Measurements from ENCODE around the gene NF1. TPM values are rescaled to one million over a fixed set of nuclear protein-coding genes. Genes with fewer than 3 reads are reported as not detected.

NF1 gene
- polyA plus RNA-seq, 1 of the 3 experiments (the other 2 are of a cell fraction) = 19.6 TPM

- TF ChIP-seq GABPA (IDR thresholded peaks at IDR 0.05; ENCODE audit: low read depth) = no peak
- no peak for TF ChIP-seq RAD21 (IDR thresholded peaks at IDR 0.05; ENCODE audit: low read length)
- no peak for TF ChIP-seq POLR2AphosphoS5 (IDR thresholded peaks at IDR 0.05; ENCODE audit: low read depth, low read length)
- no peak for TF ChIP-seq TAF1 (IDR thresholded peaks at IDR 0.05; ENCODE audit: borderline replicate concordance, low read depth, low read length)
- TF ChIP-seq, protein P1, sequence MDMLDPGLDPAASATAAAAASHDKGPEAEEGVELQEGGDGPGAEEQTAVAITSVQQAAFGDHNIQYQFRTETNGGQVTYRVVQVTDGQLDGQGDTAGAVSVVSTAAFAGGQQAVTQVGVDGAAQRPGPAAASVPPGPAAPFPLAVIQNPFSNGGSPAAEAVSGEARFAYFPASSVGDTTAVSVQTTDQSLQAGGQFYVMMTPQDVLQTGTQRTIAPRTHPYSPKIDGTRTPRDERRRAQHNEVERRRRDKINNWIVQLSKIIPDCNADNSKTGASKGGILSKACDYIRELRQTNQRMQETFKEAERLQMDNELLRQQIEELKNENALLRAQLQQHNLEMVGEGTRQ (IDR thresholded peaks at IDR 0.05; ENCODE audit: borderline replicate concordance, low read depth, low read length) = no peak
These were observed 317.7 kb downstream of the NF1 start (continued) for GRCh38 chr17:31412511-31412910.

DNA sequence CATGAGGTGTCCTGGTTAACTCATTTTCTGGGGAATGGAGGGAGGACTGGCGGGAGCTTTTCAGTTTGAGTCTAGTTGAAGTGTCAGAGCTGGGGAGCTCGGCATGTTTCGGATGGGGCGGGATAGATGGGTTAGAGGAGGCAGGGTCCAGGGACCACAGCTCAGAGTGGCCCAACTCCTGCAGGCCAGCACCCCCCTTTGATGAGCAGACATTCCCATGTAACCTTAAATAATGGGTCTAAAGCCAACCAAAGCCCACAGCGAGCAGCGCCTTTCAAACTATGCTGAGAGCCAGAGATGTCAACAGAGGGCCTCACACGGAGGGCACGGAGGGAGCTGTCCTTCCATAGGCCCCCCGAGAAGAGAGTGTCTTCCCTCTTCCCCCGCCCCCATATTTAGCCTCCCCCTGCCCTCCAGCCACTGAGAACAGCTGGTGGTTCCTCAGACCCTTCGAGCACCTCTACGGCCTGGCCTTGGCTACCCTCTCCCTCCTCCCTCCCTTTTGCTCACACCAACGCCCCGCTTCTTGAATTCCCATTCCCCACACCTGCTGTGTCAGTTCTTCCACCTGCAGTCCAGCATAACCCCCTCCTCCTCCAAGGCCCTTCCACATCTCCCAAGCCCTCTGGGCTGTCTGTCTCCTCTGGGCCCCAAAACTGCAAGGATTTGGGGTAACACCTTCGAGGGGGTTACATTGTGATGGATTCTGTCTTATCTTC, 318.5 kb downstream of the NF1 start:
- Histone ChIP-seq H4K20me1 (ENCODE audit: insufficient read depth) (no peaks in the 10 kb centered on the region), H3K27me3 (ENCODE audit: insufficient read depth) (no peaks in the 10 kb centered on the region), H3F3A (replicated peaks; ENCODE audit: insufficient read depth) (no peaks in the 10 kb centered on the region), H3K4me2 (no peak overlapping the region), H3K9me2 (no peaks in the 10 kb centered on the region), H2AFZ (ENCODE audit: low read depth) (no peak overlapping the region), H3K9me3 (no peaks in the 10 kb centered on the region), H3K36me3 (replicated peaks in 1 of 2; ENCODE audit: control insufficient read depth in 1 of 2, insufficient read depth in 2 of 2, low read length in 1 of 2) (no peaks in the 10 kb centered on the region), H3K9ac (no peak overlapping the region), H3K79me2 (ENCODE audit: insufficient read depth) (no peaks in the 10 kb centered on the region), H3K4me1 (ENCODE audit: control insufficient read depth in 1 of 2, insufficient read depth in 2 of 2, low read depth in 1 of 2, low read length in 1 of 2) (peaks cover 0 to 39% of the 10 kb centered on the region in 2 experiments; a peak in 1 of 4 replicates), H3K4me3 (ENCODE audit: low read depth in 2 of 2, low read length in 1 of 2) (no peak overlapping the region), H3K27ac (ENCODE audit: low read depth in 2 of 2, low read length in 1 of 2) (no peak overlapping the region)
- ChIA-PET POLR2A (no interaction called here), CTCF (interaction anchor here (0.6 to 6.2 kb wide), 5 partner anchors 12 to 24 kb away, joined by 3 to 29 read pairs (median 3); no protein-coding TSS in a partner anchor)
- TF ChIP-seq FOXM1 (IDR thresholded peaks at IDR 0.05; ENCODE audit: low read depth) = no peak
- no peak for TF ChIP-seq GATA2 (CRISPR knock-in tag; IDR thresholded peaks at IDR 0.05)
- no peak for TF ChIP-seq ELF1 (IDR thresholded peaks at IDR 0.05)
- no peak for TF ChIP-seq IRF3 (IDR thresholded peaks at IDR 0.05; ENCODE audit: low read depth, low read length)
- no peak for TF ChIP-seq ZBTB33 (IDR thresholded peaks at IDR 0.05; ENCODE audit: borderline replicate concordance, low read depth)
- TF ChIP-seq, protein P2, sequence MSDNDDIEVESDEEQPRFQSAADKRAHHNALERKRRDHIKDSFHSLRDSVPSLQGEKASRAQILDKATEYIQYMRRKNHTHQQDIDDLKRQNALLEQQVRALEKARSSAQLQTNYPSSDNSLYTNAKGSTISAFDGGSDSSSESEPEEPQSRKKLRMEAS (IDR thresholded peaks at IDR 0.05; ENCODE audit: low read depth) = no peak
- no peak for TF ChIP-seq RCOR1 (IDR thresholded peaks at IDR 0.05; ENCODE audit: low read length)
- TF ChIP-seq TAF1 (IDR thresholded peaks at IDR 0.05; ENCODE audit: borderline replicate concordance, low read depth, low read length) = no peak
- no peak for TF ChIP-seq SIN3A (IDR thresholded peaks at IDR 0.05; ENCODE audit: borderline replicate concordance, low read depth, low read length)
- no peak for TF ChIP-seq SMC3 (IDR thresholded peaks at IDR 0.05; ENCODE audit: low read depth, low read length)
- no peak for TF ChIP-seq POLR2AphosphoS5 (IDR thresholded peaks at IDR 0.05; ENCODE audit: low read depth, low read length)
- no peak for TF ChIP-seq CTCF (IDR thresholded peaks at IDR 0.05)
- TF ChIP-seq, protein P3, sequence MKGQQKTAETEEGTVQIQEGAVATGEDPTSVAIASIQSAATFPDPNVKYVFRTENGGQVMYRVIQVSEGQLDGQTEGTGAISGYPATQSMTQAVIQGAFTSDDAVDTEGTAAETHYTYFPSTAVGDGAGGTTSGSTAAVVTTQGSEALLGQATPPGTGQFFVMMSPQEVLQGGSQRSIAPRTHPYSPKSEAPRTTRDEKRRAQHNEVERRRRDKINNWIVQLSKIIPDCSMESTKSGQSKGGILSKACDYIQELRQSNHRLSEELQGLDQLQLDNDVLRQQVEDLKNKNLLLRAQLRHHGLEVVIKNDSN (IDR thresholded peaks at IDR 0.05; ENCODE audit: borderline replicate concordance, low read depth) = no peak
- no peak for TF ChIP-seq MXI1 (IDR thresholded peaks at IDR 0.05; ENCODE audit: low read depth, low read length)
- TF ChIP-seq TEAD4 (IDR thresholded peaks at IDR 0.05; ENCODE audit: borderline replicate concordance, insufficient read depth) = no peak
- no peak for TF ChIP-seq GABPA (IDR thresholded peaks at IDR 0.05; ENCODE audit: low read depth)
- no peak for TF ChIP-seq RFX5 (IDR thresholded peaks at IDR 0.05; ENCODE audit: low read length)
- TF ChIP-seq RXRA (IDR thresholded peaks at IDR 0.05; ENCODE audit: borderline replicate concordance, low read depth) = no peak
- 83% methylated on average over 15 of the region's 15 CpGs for WGBS (ENCODE audit: low lambda C conversion rate)
- DNase-seq = no peak
